Muscle layer of duodenum (tissue), 2 donors: ENCODE measurements around the gene GALNT15.

ENCODE experiments used
- H3K27ac ChIP-seq: one replicate; pipeline ENCODE4 v1.7.0; 2013; ENCODE audit warnings: mild to moderate bottlenecking, low read length
- H3K27me3 ChIP-seq: one replicate; pipeline ENCODE4 v1.7.0; 2013; ENCODE audit warnings: low read depth, mild to moderate bottlenecking, control low read depth, low read length
- H3K36me3 ChIP-seq, 2 donors: one replicate each; pipeline ENCODE4 v1.7.0; 2013; ENCODE audit warnings: low read length in 2 of 2, control low read depth in 1 of 2, mild to moderate bottlenecking in 1 of 2; ENCODE audit not compliant: insufficient read depth in 2 of 2, control insufficient read depth in 1 of 2
- H3K4me1 ChIP-seq, 2 donors: one replicate each; pipeline ENCODE4 v1.7.0; 2013; ENCODE audit warnings: low read length in 2 of 2, mild to moderate bottlenecking in 2 of 2, control low read depth in 1 of 2, moderate library complexity in 1 of 2; ENCODE audit not compliant: insufficient read depth in 2 of 2, control insufficient read depth in 1 of 2
- H3K4me3 ChIP-seq, 2 donors: one replicate each; pipeline ENCODE4 v1.7.0; 2013; ENCODE audit warnings: low read length in 2 of 2, low read depth in 1 of 2, mild to moderate bottlenecking in 1 of 2
- H3K9me3 ChIP-seq, 2 donors: one replicate each; pipeline ENCODE4 v1.7.0; 2013; ENCODE audit warnings: low read length in 2 of 2, control low read depth in 1 of 2, mild to moderate bottlenecking in 1 of 2; ENCODE audit not compliant: control insufficient read depth in 1 of 2
- donor health status: healthy.

Gene GALNT15

GRCh38 chr3:16189201-16189600, 14.7 kb downstream of the GALNT15 start:
- H3K36me3 ChIP-seq = no peaks in the 10 kb centered on the region
- no peak overlapping the region for H3K4me3 ChIP-seq
- peaks cover 0 to 2% of the 10 kb centered on the region in 2 donors for H3K4me1 ChIP-seq
- H3K27ac ChIP-seq = no peak overlapping the region
- no peaks in the 10 kb centered on the region for H3K27me3 ChIP-seq
- no peaks in the 10 kb centered on the region for H3K9me3 ChIP-seq

GRCh38 chr3:16190704-16191103, 16.2 kb downstream of the GALNT15 start:
- no peak overlapping the region for H3K27ac ChIP-seq
- H3K36me3 ChIP-seq = no peaks in the 10 kb centered on the region
- no peaks in the 10 kb centered on the region for H3K4me1 ChIP-seq
- H3K27me3 ChIP-seq = no peaks in the 10 kb centered on the region
- H3K9me3 ChIP-seq = no peaks in the 10 kb centered on the region
- H3K4me3 ChIP-seq = no peak overlapping the region

GRCh38 chr3:16191591-16191990, 17.1 kb downstream of the GALNT15 start:
- Histone ChIP-seq H3K4me3 (no peak overlapping the region), H3K9me3 (no peaks in the 10 kb centered on the region), H3K4me1 (no peaks in the 10 kb centered on the region), H3K27me3 (no peaks in the 10 kb centered on the region), H3K27ac (no peak overlapping the region), H3K36me3 (no peaks in the 10 kb centered on the region)

GRCh38 chr3:16192176-16192811, 17.8 kb downstream of the GALNT15 start:
- H3K4me1 ChIP-seq = no peaks in the 10 kb centered on the region
- H3K27me3 ChIP-seq = no peaks in the 10 kb centered on the region
- H3K9me3 ChIP-seq = no peaks in the 10 kb centered on the region
- no peak overlapping the region for H3K4me3 ChIP-seq
- no peaks in the 10 kb centered on the region for H3K36me3 ChIP-seq
- H3K27ac ChIP-seq = no peak overlapping the region

- Histone ChIP-seq H3K4me3 (no peak overlapping the region), H3K9me3 (no peaks in the 10 kb centered on the region), H3K27ac (no peak overlapping the region), H3K4me1 (no peaks in the 10 kb centered on the region), H3K36me3 (no peaks in the 10 kb centered on the region), H3K27me3 (no peaks in the 10 kb centered on the region)
These were observed 23.9 kb downstream of the GALNT15 start for GRCh38 chr3:16198427-16198826.

GRCh38 chr3:16199769-16200168, 25.3 kb downstream of the GALNT15 start:
- Histone ChIP-seq H3K9me3 (no peaks in the 10 kb centered on the region), H3K4me1 (no peaks in the 10 kb centered on the region), H3K36me3 (no peaks in the 10 kb centered on the region), H3K27me3 (no peaks in the 10 kb centered on the region), H3K4me3 (no peak overlapping the region), H3K27ac (no peak overlapping the region)

- no peaks in the 10 kb centered on the region for H3K27me3 ChIP-seq
- H3K27ac ChIP-seq = no peak overlapping the region
- H3K9me3 ChIP-seq = no peaks in the 10 kb centered on the region
- H3K36me3 ChIP-seq = no peaks in the 10 kb centered on the region
- H3K4me1 ChIP-seq = no peaks in the 10 kb centered on the region
- no peak overlapping the region for H3K4me3 ChIP-seq
These were observed 25.9 kb downstream of the GALNT15 start for GRCh38 chr3:16200411-16200810.

- Histone ChIP-seq H3K4me1 (no peaks in the 10 kb centered on the region), H3K36me3 (no peaks in the 10 kb centered on the region), H3K4me3 (no peak overlapping the region), H3K27me3 (no peaks in the 10 kb centered on the region), H3K27ac (no peak overlapping the region), H3K9me3 (no peaks in the 10 kb centered on the region)
These were observed 28.6 kb downstream of the GALNT15 start for GRCh38 chr3:16203031-16203430.

GRCh38 chr3:16203671-16204629, 29.5 kb downstream of the GALNT15 start:
- no peaks in the 10 kb centered on the region for H3K36me3 ChIP-seq
- no peak overlapping the region for H3K27ac ChIP-seq
- H3K4me3 ChIP-seq = no peak overlapping the region
- H3K9me3 ChIP-seq = no peaks in the 10 kb centered on the region
- H3K4me1 ChIP-seq = no peaks in the 10 kb centered on the region
- H3K27me3 ChIP-seq = no peaks in the 10 kb centered on the region

- H3K27me3 ChIP-seq = no peaks in the 10 kb centered on the region
- no peak overlapping the region for H3K4me3 ChIP-seq
- no peaks in the 10 kb centered on the region for H3K36me3 ChIP-seq
- H3K4me1 ChIP-seq = no peaks in the 10 kb centered on the region
- no peaks in the 10 kb centered on the region for H3K9me3 ChIP-seq
- no peak overlapping the region for H3K27ac ChIP-seq
These were observed 30.3 kb downstream of the GALNT15 start for GRCh38 chr3:16204751-16205150.

- H3K9me3 ChIP-seq = no peaks in the 10 kb centered on the region
- no peaks in the 10 kb centered on the region for H3K36me3 ChIP-seq
- H3K4me1 ChIP-seq = no peaks in the 10 kb centered on the region
- H3K4me3 ChIP-seq = no peak overlapping the region
- H3K27me3 ChIP-seq = no peaks in the 10 kb centered on the region
- H3K27ac ChIP-seq = no peak overlapping the region
These were observed 30.8 kb downstream of the GALNT15 start for GRCh38 chr3:16205156-16205870.
